Endothelial cell of umbilical vein (primary cell): ENCODE results near the gene OSBPL9.

Experiments
- CTCF ChIP-seq, 2 donors: IDR thresholded peaks; 1 replicate in 1 of 2; 2 replicates in 1 of 2; pipeline ENCODE4 v1.5.1; 2011; ENCODE audit warnings: low read length in 2 of 2, mild to moderate bottlenecking in 2 of 2, moderate library complexity in 2 of 2, control low read depth in 1 of 2, inconsistent platforms in 1 of 2, low read depth in 1 of 2; ENCODE audit not compliant: insufficient read depth in 1 of 2; ENCODE audit errors: extremely low read depth in 1 of 2
- FOS ChIP-seq: IDR thresholded peaks from 2 replicates; pipeline ENCODE4 v1.6.1; 2011; ENCODE audit warnings: mild to moderate bottlenecking, low read length, moderate library complexity, borderline replicate concordance; ENCODE audit not compliant: insufficient read depth
- POLR2AphosphoS5 ChIP-seq: IDR thresholded peaks from 2 replicates; pipeline ENCODE4 v1.6.1; 2012; ENCODE audit warnings: low read depth, mild to moderate bottlenecking, control low read depth, low read length, moderate library complexity; ENCODE audit not compliant: insufficient read depth

GRCh38 chr1:51622455-51622913, 5.6 kb downstream of the OSBPL9 start:
- TF ChIP-seq CTCF (IDR thresholded peaks at IDR 0.05; ENCODE audit: extremely low read depth in 1 of 2, insufficient read depth in 1 of 2, low read depth in 1 of 2, low read length in 2 of 2) (no peak), POLR2AphosphoS5 (no peak), FOS (peak; percentile 79)
